DND-41 (cell line): ENCODE data around the gene TPCN1.

Experiments used
- CTCF ChIP-seq: IDR thresholded peaks from 2 replicates; pipeline ENCODE4 v1.5.1; 2012; ENCODE audit warnings: borderline replicate concordance, low read length, moderate library complexity, mild to moderate bottlenecking; ENCODE audit not compliant: poor library complexity, severe bottlenecking; ENCODE audit errors: extremely low read depth
- EZH2 ChIP-seq: IDR thresholded peaks from 3 replicates; pipeline ENCODE4 v1.6.1; 2012; ENCODE audit warnings: borderline replicate concordance, low read depth, mild to moderate bottlenecking, moderate library complexity, low read length, inconsistent platforms; ENCODE audit not compliant: severe bottlenecking

DNA sequence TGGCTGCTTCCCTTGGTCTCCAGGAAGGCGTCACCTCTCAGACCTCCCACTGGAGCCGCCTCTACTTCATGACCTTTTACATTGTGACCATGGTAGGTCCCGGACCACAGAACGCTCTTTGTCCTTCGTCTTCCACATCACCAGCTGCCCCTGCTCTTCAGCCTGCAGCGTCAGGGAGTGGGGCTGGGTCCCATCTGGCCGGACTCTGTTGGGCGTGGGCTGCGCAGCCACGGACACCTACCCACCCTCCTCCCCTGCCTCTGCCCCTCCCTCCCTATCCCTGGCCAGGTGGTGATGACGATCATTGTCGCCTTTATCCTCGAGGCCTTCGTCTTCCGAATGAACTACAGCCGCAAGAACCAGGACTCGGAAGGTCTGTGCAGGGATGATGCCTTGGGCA, 70.3 kb downstream of the TPCN1 start:
- no peak for TF ChIP-seq CTCF
- no peak for TF ChIP-seq EZH2
